Loucy (cell line): ENCODE data around the gene SERTAD3.
"Not testable (repeated sequence)": the region's sequence is repeated elsewhere in the genome, so short reads cannot be mapped to it uniquely, and the experiment has no call there.

Experiments
- H2AFZ ChIP-seq: fragments of 200-600 bp; sonication (generic); 2 replicates; pipeline ENCODE4 v1.6.0; 2016; ENCODE audit warnings: antibody characterized with exemption, mild to moderate bottlenecking, low read length, moderate library complexity
- H3F3A ChIP-seq: fragments of 200-600 bp; 2 replicates; pipeline ENCODE4 v1.6.0; 2016; ENCODE audit warnings: antibody characterized with exemption, low read depth, mild to moderate bottlenecking
- H3K27me3 ChIP-seq: fragments of 200-600 bp; sonication (generic); 2 replicates; pipeline ENCODE4 v1.6.1; 2014; ENCODE audit warnings: low read length, mild to moderate bottlenecking; ENCODE audit not compliant: insufficient read depth, poor library complexity, severe bottlenecking
- H3K36me3 ChIP-seq: fragments of 200-600 bp; sonication (generic); 2 replicates; pipeline ENCODE4 v1.6.1; 2016; ENCODE audit warnings: low read length; ENCODE audit not compliant: insufficient read depth
- H3K4me1 ChIP-seq: fragments of 200-600 bp; sonication (generic); 2 replicates; pipeline ENCODE4 v1.5.1; 2014; ENCODE audit warnings: low read length, mild to moderate bottlenecking; ENCODE audit not compliant: insufficient read depth, poor library complexity, severe bottlenecking
- H3K4me2 ChIP-seq: fragments of 200-600 bp; sonication (generic); 2 replicates; pipeline ENCODE4 v1.6.0; 2014; ENCODE audit warnings: antibody characterized with exemption, low read length, low read depth, mild to moderate bottlenecking; ENCODE audit not compliant: poor library complexity, severe bottlenecking
- H3K4me3 ChIP-seq: fragments of 200-600 bp; sonication (generic); 2 replicates; pipeline ENCODE4 v1.5.1; 2014; ENCODE audit warnings: low read length, mild to moderate bottlenecking, mixed read lengths; ENCODE audit not compliant: poor library complexity, severe bottlenecking
- H3K79me2 ChIP-seq: fragments of 200-600 bp; sonication (generic); 2 replicates; pipeline ENCODE4 v1.6.1; 2014; ENCODE audit warnings: low read length; ENCODE audit not compliant: insufficient read depth
- H3K9ac ChIP-seq: fragments of 200-600 bp; sonication (generic); 2 replicates; pipeline ENCODE4 v1.6.0; 2014; ENCODE audit warnings: mild to moderate bottlenecking, low read depth, low read length, moderate library complexity; ENCODE audit not compliant: poor library complexity, severe bottlenecking
- H3K9me2 ChIP-seq: fragments of 200-600 bp; sonication (generic); replicated peaks from 2 replicates; pipeline ENCODE4 v1.6.1; 2016; ENCODE audit warnings: low read depth, low read length, mixed read lengths
- H3K9me3 ChIP-seq: fragments of 200-600 bp; sonication (generic); 2 replicates; pipeline ENCODE4 v1.6.1; 2014; ENCODE audit warnings: mild to moderate bottlenecking, antibody characterized with exemption, low read length, low read depth; ENCODE audit not compliant: insufficient read depth
- H4K20me1 ChIP-seq: fragments of 200-600 bp; sonication (generic); 2 replicates; pipeline ENCODE4 v1.6.0; 2014; ENCODE audit warnings: antibody characterized with exemption, low read length, mild to moderate bottlenecking; ENCODE audit not compliant: insufficient read depth, poor library complexity, severe bottlenecking
- EZH2phosphoT487 ChIP-seq: fragments of 200-600 bp; IDR thresholded peaks from 2 replicates; pipeline ENCODE4 v1.6.1; 2018; ENCODE audit warnings: antibody characterized with exemption, mild to moderate bottlenecking, moderate library complexity, borderline replicate concordance
- TF ChIP-seq, protein P1 (sequence below): fragments of 200-600 bp; sonication (generic); conservative IDR thresholded peaks from 2 replicates; pipeline ENCODE4 v1.5.1; 2014; ENCODE audit warnings: mild to moderate bottlenecking, antibody characterized with exemption, low read length

SERTAD3 gene

DNA sequence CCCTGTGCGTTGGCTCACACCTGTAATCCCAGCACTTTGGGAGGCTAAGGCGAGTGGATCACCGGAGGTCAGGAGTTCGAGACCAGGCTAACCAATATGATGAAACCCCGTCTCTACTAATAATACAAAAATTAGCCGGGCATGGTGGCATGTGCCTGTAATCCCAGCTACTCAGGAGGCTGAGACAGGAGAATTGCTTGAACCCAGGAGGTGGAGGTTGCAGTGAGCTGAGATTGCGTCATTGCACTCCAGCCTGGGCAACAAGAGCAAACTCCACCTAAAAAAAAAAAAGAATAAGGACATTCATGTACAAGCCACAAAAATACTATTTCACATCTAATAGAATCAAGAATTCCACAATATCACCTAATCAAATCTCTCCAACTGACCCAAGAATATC lies 15.9 kb downstream of the SERTAD3 start:
- H3K4me1 ChIP-seq = peaks cover 14% of the 10 kb centered on the region
- H3K9ac ChIP-seq, H3F3A ChIP-seq, H3K9me2 ChIP-seq, H3K79me2 ChIP-seq, H3K36me3 ChIP-seq, H3K4me3 ChIP-seq, H2AFZ ChIP-seq, H3K9me3 ChIP-seq, H4K20me1 ChIP-seq, H3K4me2 ChIP-seq, H3K27me3 ChIP-seq: not testable (repeated sequence)

DNA sequence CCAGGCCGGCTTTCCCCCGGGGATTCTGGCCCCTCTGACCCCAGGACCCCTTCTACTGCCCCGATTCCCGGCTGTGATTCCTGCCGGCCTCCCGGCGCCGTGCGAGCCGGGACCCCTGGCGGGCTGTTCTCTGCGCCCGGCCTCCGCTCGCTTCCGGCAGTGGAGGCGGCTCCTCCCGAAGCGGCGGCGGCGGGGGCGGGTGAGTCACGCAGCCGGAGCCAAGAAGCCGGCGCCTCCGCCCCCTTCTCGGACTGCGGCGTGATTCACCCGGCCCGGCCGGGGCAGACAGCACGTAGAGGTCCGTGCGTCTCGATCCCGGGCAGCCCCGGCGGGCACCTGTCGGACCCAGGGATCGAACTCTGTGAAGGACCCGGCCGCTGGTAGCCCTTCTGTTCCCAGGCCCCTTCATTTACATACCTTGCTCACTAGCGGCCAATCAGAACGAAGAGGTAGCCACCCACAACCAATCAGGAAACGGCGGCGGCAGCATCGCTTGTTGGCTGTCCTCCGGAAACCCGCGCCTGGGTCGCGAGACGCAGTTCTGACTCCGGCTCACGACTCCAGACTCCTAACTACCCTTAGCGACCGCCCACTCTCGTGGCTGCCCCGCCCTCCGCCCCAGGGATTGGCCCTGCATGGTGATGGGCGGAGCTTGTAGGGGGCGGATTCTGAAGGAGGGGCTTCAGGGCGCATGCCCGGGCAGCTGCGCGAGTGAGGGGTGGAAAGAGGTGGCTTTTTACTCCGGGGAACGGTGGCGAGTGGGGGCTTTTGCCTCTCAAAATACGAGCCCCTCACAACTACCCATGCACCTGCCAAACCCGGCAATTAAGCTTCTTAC lies 18.5 kb downstream of the SERTAD3 start, which contains the start of gene SERTAD1:
Gene SERTAD1 (minus strand): TSS at position 543 of the 838 bp plus-strand sequence. CDS start 2,446 bp downstream, outside the sequence.
- H3K9me2 ChIP-seq = no peaks in the 10 kb centered on the region
- H4K20me1 ChIP-seq = no peaks in the 10 kb centered on the region
- H3K9ac ChIP-seq = peak within 1 kb of the TSS; percentile 86
- peak within 1 kb of the TSS; percentile 93 for H2AFZ ChIP-seq
- H3K36me3 ChIP-seq = no peaks in the 10 kb centered on the region
- peak within 1 kb of the TSS; percentile 99 for H3K4me2 ChIP-seq
- H3K4me1 ChIP-seq = peaks cover 16% of the 10 kb centered on the region
- no peaks in the 10 kb centered on the region for H3K27me3 ChIP-seq
- no peaks in the 10 kb centered on the region for H3F3A ChIP-seq
- H3K9me3 ChIP-seq = no peaks in the 10 kb centered on the region
- H3K4me3 ChIP-seq = peak within 1 kb of the TSS; percentile 88
- TF ChIP-seq EZH2phosphoT487 = no peak
- TF ChIP-seq, protein P1, sequence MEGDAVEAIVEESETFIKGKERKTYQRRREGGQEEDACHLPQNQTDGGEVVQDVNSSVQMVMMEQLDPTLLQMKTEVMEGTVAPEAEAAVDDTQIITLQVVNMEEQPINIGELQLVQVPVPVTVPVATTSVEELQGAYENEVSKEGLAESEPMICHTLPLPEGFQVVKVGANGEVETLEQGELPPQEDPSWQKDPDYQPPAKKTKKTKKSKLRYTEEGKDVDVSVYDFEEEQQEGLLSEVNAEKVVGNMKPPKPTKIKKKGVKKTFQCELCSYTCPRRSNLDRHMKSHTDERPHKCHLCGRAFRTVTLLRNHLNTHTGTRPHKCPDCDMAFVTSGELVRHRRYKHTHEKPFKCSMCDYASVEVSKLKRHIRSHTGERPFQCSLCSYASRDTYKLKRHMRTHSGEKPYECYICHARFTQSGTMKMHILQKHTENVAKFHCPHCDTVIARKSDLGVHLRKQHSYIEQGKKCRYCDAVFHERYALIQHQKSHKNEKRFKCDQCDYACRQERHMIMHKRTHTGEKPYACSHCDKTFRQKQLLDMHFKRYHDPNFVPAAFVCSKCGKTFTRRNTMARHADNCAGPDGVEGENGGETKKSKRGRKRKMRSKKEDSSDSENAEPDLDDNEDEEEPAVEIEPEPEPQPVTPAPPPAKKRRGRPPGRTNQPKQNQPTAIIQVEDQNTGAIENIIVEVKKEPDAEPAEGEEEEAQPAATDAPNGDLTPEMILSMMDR = peak; percentile 80
- H3K79me2 ChIP-seq = peaks cover 7% of the 10 kb centered on the region; the same call in 1 of the 2 replicates

DNA sequence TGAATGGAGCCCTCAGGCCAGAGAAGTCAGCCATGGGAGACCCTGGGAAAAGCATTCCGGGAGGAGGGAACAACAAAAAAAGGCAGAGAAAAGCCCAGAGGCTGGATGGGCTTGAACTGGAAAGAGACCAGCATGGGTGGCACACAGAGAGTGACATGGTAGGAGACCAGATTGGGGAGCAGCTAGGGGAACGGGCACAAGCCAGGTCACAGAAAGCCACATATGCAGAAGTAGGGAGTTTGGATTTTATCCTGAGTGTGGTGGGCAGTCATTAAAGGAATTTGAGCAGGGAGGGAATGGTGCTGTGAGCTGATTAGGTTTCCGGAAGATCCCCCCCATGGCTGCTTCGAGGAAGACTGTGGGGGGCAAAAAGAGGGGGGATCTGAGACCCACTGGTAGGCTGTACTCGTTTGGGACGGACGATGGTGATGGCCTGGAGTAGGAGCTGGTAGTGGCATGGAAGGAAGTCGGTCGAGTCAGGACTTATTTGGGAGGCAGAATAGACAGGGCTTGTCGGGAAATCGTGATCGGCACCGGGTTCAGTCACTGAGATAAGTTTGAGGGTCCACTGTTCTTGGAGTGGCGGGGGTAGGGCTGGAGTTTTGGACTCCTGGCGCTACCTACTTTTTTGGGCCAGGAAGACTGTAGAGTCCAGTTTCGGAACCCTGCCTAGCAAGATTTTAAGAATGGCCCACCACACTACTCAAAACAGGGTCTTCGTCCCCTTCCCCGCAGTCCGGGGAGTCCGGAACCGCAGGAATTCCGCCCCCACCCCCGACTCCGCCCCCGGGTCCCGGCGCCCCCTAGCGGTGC lies 19.3 kb downstream of the SERTAD3 start:
- peak overlapping the region; percentile 93 for H2AFZ ChIP-seq

More for the DNA sequence above, 19.3 kb downstream of the SERTAD3 start:
- Histone ChIP-seq H3F3A (no peaks in the 10 kb centered on the region), H3K4me1 (peaks cover 16% of the 10 kb centered on the region), H3K36me3 (no peaks in the 10 kb centered on the region), H4K20me1 (no peaks in the 10 kb centered on the region), H3K27me3 (no peaks in the 10 kb centered on the region), H3K9ac (peak overlapping the region; percentile 85), H3K9me2 (no peaks in the 10 kb centered on the region), H3K79me2 (peaks cover 7% of the 10 kb centered on the region; the same call in 1 of the 2 replicates), H3K9me3 (no peaks in the 10 kb centered on the region), H3K4me2 (peak overlapping the region; percentile 99), H3K4me3 (peak overlapping the region; percentile 88)
- TF ChIP-seq EZH2phosphoT487 = no peak
- TF ChIP-seq, protein P1 = no peak
